K562 (cell line): ENCODE data around the gene LTBP1. TPM values are rescaled to one million over a fixed set of nuclear protein-coding genes. Genes with fewer than 3 reads are reported as not detected.

Experiments used
- CLOCK ChIP-seq: fragments of 250-450 bp; sonication (Bioruptor Pico); IDR thresholded peaks from 2 replicates; pipeline ENCODE4 v1.4.0; 2020; ENCODE audit warnings: mild to moderate bottlenecking, moderate library complexity, borderline replicate concordance
- FOSL1 ChIP-seq: fragments of 200-800 bp; sonication (Bioruptor generic); conservative IDR thresholded peaks from 2 replicates; pipeline ENCODE4 v1.6.1; 2016; ENCODE audit warnings: missing genetic modification characterization, missing compliant biosample characterization
- FOXK1 ChIP-seq: sonication (generic); formaldehyde crosslinking; IDR thresholded peaks from 2 replicates; pipeline ENCODE4 v1.8.0; 2022; ENCODE audit warnings: missing genetic modification reagents, mild to moderate bottlenecking, borderline replicate concordance
- GTF2E2 ChIP-seq: fragments of 200-800 bp; sonication (Bioruptor generic); IDR thresholded peaks from 2 replicates; pipeline ENCODE4 v1.6.1; 2016; ENCODE audit warnings: missing genetic modification characterization, missing compliant biosample characterization
- HCFC1 ChIP-seq: IDR thresholded peaks from 2 replicates; pipeline ENCODE4 v1.6.1; 2012; ENCODE audit warnings: low read depth, low read length, improper control_type of control experiment
- KLF6 ChIP-seq: fragments of 250-450 bp; sonication (Bioruptor Pico); IDR thresholded peaks from 2 replicates; pipeline ENCODE4 v1.4.0; 2020; ENCODE audit warnings: mild to moderate bottlenecking, moderate library complexity, borderline replicate concordance
- RFX7 ChIP-seq: fragments of 250-450 bp; sonication (Bioruptor Pico); IDR thresholded peaks from 2 replicates; pipeline ENCODE4 v1.5.1; 2021; ENCODE audit warnings: mild to moderate bottlenecking
- RHOXF2B ChIP-seq: fragments of 250-450 bp; sonication (Bioruptor Pico); conservative IDR thresholded peaks from 2 replicates; pipeline ENCODE4 v1.5.1; 2021
- RUNX1 ChIP-seq: sonication (generic); IDR thresholded peaks from 2 replicates; pipeline ENCODE4 v1.6.1; 2016; ENCODE audit warnings: antibody characterized with exemption, low read depth
- TCF15 ChIP-seq: fragments of 250-450 bp; sonication (Bioruptor Pico); IDR thresholded peaks from 2 replicates; pipeline ENCODE4 v1.8.0; 2022; ENCODE audit warnings: moderate library complexity, mild to moderate bottlenecking, inconsistent platforms
- TFE3 ChIP-seq: fragments of 450-650 bp; formaldehyde crosslinking; IDR thresholded peaks from 2 replicates; pipeline ENCODE4 v1.4.0; 2020; ENCODE audit warnings: mild to moderate bottlenecking, mixed read lengths
- ZNF407 ChIP-seq: fragments of 450-650 bp; IDR thresholded peaks from 2 replicates; pipeline ENCODE4 v1.6.1; 2016; ENCODE audit warnings: low read depth
- polyA plus RNA-seq, 8 experiments: library from polyadenylated mRNA; depleted of rRNA in 4 of 8; stranded (reverse) in 5 of 8; unstranded in 3 of 8; fragments of >200 nt; fragmentation: Nextera tagmentation in 2 of 8; fragmentation: Illumina TruSeq in 1 of 8; extraction: Ambion mirVana in 2 of 8; extraction: Trizol in 1 of 8; gene quantifications; 2 replicates each; pipeline versions ENCODE4 v1.2.1 to v1.2.3, GENCODE V29; 2011 to 2014; ENCODE audit warnings: inconsistent platforms in 1 of 8, missing spikeins in 1 of 8
- total RNA-seq, 7 experiments: library from RNA; depleted of rRNA in 6 of 7; stranded (reverse); fragments of >200 nt in 6 of 7; fragmentation: Illumina TruSeq in 2 of 7; extraction: Trizol in 2 of 7; gene quantifications; 2 replicates each; pipeline versions ENCODE4 v1.2.1 to v1.2.3, GENCODE V29; 2011 to 2021; ENCODE audit warnings: low replicate concordance in 1 of 7

The LTBP1 gene
- total and polyA plus RNA-seq, 9 of the 15 experiments (the other 6 are each of a cell fraction or from before 2014, with no cell fraction given) = 3.6 to 16.4 (median 8.5) TPM

GRCh38 chr2:33291278-33292013 is 344.7 kb downstream of the LTBP1 start (continued):
- TF ChIP-seq CLOCK (CRISPR knock-in tag) = no peak
- TF ChIP-seq FOSL1 = peak; percentile 83
- no peak for TF ChIP-seq ZNF407
- no peak for TF ChIP-seq RUNX1
- no peak for TF ChIP-seq RFX7 (CRISPR knock-in tag)
- no peak for TF ChIP-seq FOXK1 (CRISPR knock-in tag)
- TF ChIP-seq TFE3 (CRISPR knock-in tag) = peak; percentile 29; the same call in 1 of the 2 replicates
- TF ChIP-seq TCF15 = no peak
- no peak for TF ChIP-seq HCFC1
- TF ChIP-seq KLF6 (CRISPR knock-in tag) = no peak
- TF ChIP-seq GTF2E2 (tag) = no peak
- no peak for TF ChIP-seq RHOXF2B
- TF ChIP-seq, all 486 proteins: peak for 4
